HepG2 (cell line): ENCODE data around the gene SMARCA4. TPM values are rescaled to one million over a fixed set of nuclear protein-coding genes. Genes with fewer than 3 reads are reported as not detected.
A peak's percentile ranks its signal among the peaks of the same experiment; 100 is the strongest.

Experiments
- ATAC-seq: fragments of 200-7000 bp; cut with Tn5 transposase; 3 replicates; pipeline ENCODE4 v1.9.1; 2020; ENCODE audit warnings: mild to moderate bottlenecking, moderate library complexity
- BruUV-seq: library from RNA; stranded (reverse); fragments of 400-500 nt; replicated peaks from 2 replicates; lab custom pipeline; 2021; lab: Mats Ljungman, UMichigan
- CTCF ChIA-PET: fragments of 300-600 bp; formaldehyde crosslinking; extraction: SDS; loops from one replicate; lab custom pipeline; 2021; ENCODE audit warnings: low total read pairs, inconsistent platforms, low intra/inter-chr PET ratio; lab: Yijun Ruan, JAX
- POLR2A ChIA-PET: fragments of 350-600 bp; sonication (Branson Sonifier 250); formaldehyde crosslinking; loops from one replicate; lab custom pipeline; 2020; ENCODE audit warnings: antibody characterized with exemption, inconsistent platforms; lab: Yijun Ruan, JAX
- DNase-seq: peaks from one replicate; pipeline ENCODE4 v3.0.0-alpha.2; 2015; ENCODE audit warnings: low spot score
- FAIRE-seq: peaks from 3 replicates; lab custom pipeline; 2011; peaks lifted over from hg19 to GRCh38; lab: Jason Lieb, UNC
- H2AFZ ChIP-seq: one replicate; pipeline ENCODE4 v1.6.1; 2011; ENCODE audit warnings: low read length, inconsistent platforms
- H3K27ac ChIP-seq: fragments of 300-600 bp; 3 replicates; pipeline ENCODE4 v1.8.0; 2011; ENCODE audit warnings: mixed run types, mild to moderate bottlenecking, mixed read lengths, low read length, inconsistent platforms; ENCODE audit not compliant: insufficient read depth; ENCODE audit errors: extremely low read length
- H3K27me3 ChIP-seq, 2 experiments: fragments of 200-600 bp in 1 of 2; 2 replicates in 1 of 2; 3 replicates in 1 of 2; pipeline versions ENCODE4 v1.6.0 to v1.8.0; 2011; ENCODE audit warnings: low read length in 2 of 2, mild to moderate bottlenecking in 2 of 2, moderate library complexity in 2 of 2, inconsistent platforms in 1 of 2; ENCODE audit not compliant: insufficient read depth in 2 of 2, control insufficient read depth in 1 of 2
- H3K36me3 ChIP-seq, 2 experiments: fragments of 200-600 bp in 1 of 2; replicated peaks in 1 of 2; 2 replicates in 1 of 2; 3 replicates in 1 of 2; pipeline versions ENCODE4 v1.5.1 to v1.8.0; 2011; ENCODE audit warnings: low read length in 2 of 2, inconsistent platforms in 1 of 2; ENCODE audit not compliant: insufficient read depth in 2 of 2, control insufficient read depth in 1 of 2
- H3K4me1 ChIP-seq: 2 replicates; pipeline ENCODE4 v1.5.1; 2012; ENCODE audit warnings: low read length, inconsistent platforms; ENCODE audit not compliant: insufficient read depth
- H3K4me2 ChIP-seq: 2 replicates; pipeline ENCODE4 v1.6.0; 2011; ENCODE audit warnings: low read depth, low read length, inconsistent platforms
- H3K4me3 ChIP-seq, 3 experiments: fragments of 200-600 bp in 1 of 3; sonication (generic), shearing (Covaris generic) in 1 of 3; replicated peaks in 1 of 3; 2 replicates each; pipeline ENCODE4 v1.5.1; 2011 to 2016; ENCODE audit warnings: low read length in 3 of 3, inconsistent platforms in 2 of 3, low read depth in 2 of 3, mild to moderate bottlenecking in 2 of 3, control low read depth in 1 of 3, mixed read lengths in 1 of 3; ENCODE audit not compliant: insufficient read depth in 1 of 3
- H3K79me2 ChIP-seq: one replicate; pipeline ENCODE4 v1.6.1; 2011; ENCODE audit warnings: low read length, inconsistent platforms; ENCODE audit not compliant: insufficient read depth
- H3K9ac ChIP-seq: 2 replicates; pipeline ENCODE4 v1.6.0; 2011; ENCODE audit warnings: mild to moderate bottlenecking, low read depth, low read length, inconsistent platforms; ENCODE audit not compliant: insufficient read depth
- H3K9me3 ChIP-seq: 2 replicates; pipeline ENCODE4 v1.5.1; 2012; ENCODE audit warnings: mild to moderate bottlenecking, low read length
- H4K20me1 ChIP-seq: 2 replicates; pipeline ENCODE4 v1.6.0; 2011; ENCODE audit warnings: inconsistent platforms, mild to moderate bottlenecking, low read length, moderate library complexity; ENCODE audit not compliant: insufficient read depth
- KDM3A ChIP-seq: IDR thresholded peaks from 2 replicates; pipeline ENCODE4 v1.6.1; 2018; ENCODE audit warnings: low read depth, missing compliant biosample characterization
- LCORL ChIP-seq, 2 experiments: fragments of 450-650 bp in 1 of 2; sonication (generic) in 1 of 2; formaldehyde crosslinking in 1 of 2; IDR thresholded peaks; 2 replicates each; pipeline versions ENCODE4 v1.5.0 to v1.6.1; 2017 to 2020; ENCODE audit warnings: antibody characterized with exemption in 1 of 2, missing genetic modification reagents in 1 of 2
- NCOA2 ChIP-seq: sonication (generic); formaldehyde crosslinking; IDR thresholded peaks from 2 replicates; pipeline ENCODE4 v1.8.0; 2022; ENCODE audit warnings: inconsistent platforms
- ZFYVE20 ChIP-seq: sonication (generic); formaldehyde crosslinking; IDR thresholded peaks from 2 replicates; pipeline ENCODE4 v1.8.0; 2023; ENCODE audit warnings: low read depth, mild to moderate bottlenecking, moderate library complexity, missing genetic modification reagents, borderline replicate concordance
- ZNF24 ChIP-seq: fragments of 450-650 bp; IDR thresholded peaks from 2 replicates; pipeline ENCODE4 v1.6.1; 2017; ENCODE audit warnings: antibody characterized with exemption, mild to moderate bottlenecking
- ZNF343 ChIP-seq: sonication (generic); formaldehyde crosslinking; IDR thresholded peaks from 2 replicates; pipeline ENCODE4 v1.4.0; 2020; ENCODE audit warnings: mild to moderate bottlenecking, missing genetic modification reagents
- ZNF558 ChIP-seq: sonication (generic); formaldehyde crosslinking; IDR thresholded peaks from 2 replicates; pipeline ENCODE4 v1.9.0; 2022; ENCODE audit warnings: mild to moderate bottlenecking, missing genetic modification reagents, borderline replicate concordance
- ZNF687 ChIP-seq: sonication (generic); formaldehyde crosslinking; IDR thresholded peaks from 2 replicates; pipeline ENCODE4 v1.5.1; 2020; ENCODE audit warnings: mild to moderate bottlenecking, missing genetic modification reagents, moderate library complexity
- ZNF710 ChIP-seq: sonication (generic); formaldehyde crosslinking; IDR thresholded peaks from 2 replicates; pipeline ENCODE4 v1.5.0; 2020; ENCODE audit warnings: mild to moderate bottlenecking, missing genetic modification reagents, borderline replicate concordance
- WGBS: methylation state at CpG from one replicate; pipeline ENCODE4 v1.1.6; 2017; ENCODE audit warnings: low lambda C conversion rate; 5-methylcytosine and 5-hydroxymethylcytosine counted together
- in situ Hi-C: cut with HindIII; loops from 2 replicates; pipeline ENCODE4 v1.10.0; 2017; ENCODE audit warnings: low pct_unique_long_range_greater_than_20kb; ENCODE audit not compliant: extremely low pct_ligation_motif_present
- intact Hi-C: fragments of 100-400 bp; cut with micrococcal nuclease; formaldehyde crosslinking; loops from one replicate; pipeline ENCODE4 v1.10.0; 2022; ENCODE audit not compliant: unreplicated experiment
- polyA plus RNA-seq, 8 experiments: library from polyadenylated mRNA; depleted of rRNA in 3 of 8; stranded (reverse) in 7 of 8; unstranded in 1 of 8; fragments of >200 nt; fragmentation: Illumina TruSeq in 4 of 8; extraction: Trizol in 4 of 8; gene quantifications; 2 replicates each; pipeline versions ENCODE4 v1.2.1 to v1.2.3, GENCODE V29; 2011 to 2016; ENCODE audit warnings: low read depth in 4 of 8, missing spikeins in 1 of 8, mixed read lengths in 1 of 8; ENCODE audit not compliant: insufficient read depth in 1 of 8
- total RNA-seq, 5 experiments: library from RNA; depleted of rRNA; stranded (reverse); fragments of >200 nt; fragmentation: Illumina TruSeq; extraction: Trizol; gene quantifications; 2 replicates each; pipeline ENCODE4 v1.2.3, GENCODE V29; 2016; ENCODE audit warnings: low read depth in 1 of 5
- TF ChIP-seq, protein P1 (sequence below): sonication (generic); formaldehyde crosslinking; IDR thresholded peaks from 2 replicates; pipeline ENCODE4 v1.4.0; 2020; ENCODE audit warnings: missing genetic modification reagents
- TF ChIP-seq, protein P2 (sequence below): sonication (generic); formaldehyde crosslinking; IDR thresholded peaks from 2 replicates; pipeline ENCODE4 v1.5.0; 2020; ENCODE audit warnings: mild to moderate bottlenecking, missing genetic modification reagents

The SMARCA4 gene
- total and polyA plus RNA-seq, 2 of the 13 experiments (the other 11 are each of a cell fraction or from before 2014, with no cell fraction given), result 25.4 to 45.9 TPM

DNA sequence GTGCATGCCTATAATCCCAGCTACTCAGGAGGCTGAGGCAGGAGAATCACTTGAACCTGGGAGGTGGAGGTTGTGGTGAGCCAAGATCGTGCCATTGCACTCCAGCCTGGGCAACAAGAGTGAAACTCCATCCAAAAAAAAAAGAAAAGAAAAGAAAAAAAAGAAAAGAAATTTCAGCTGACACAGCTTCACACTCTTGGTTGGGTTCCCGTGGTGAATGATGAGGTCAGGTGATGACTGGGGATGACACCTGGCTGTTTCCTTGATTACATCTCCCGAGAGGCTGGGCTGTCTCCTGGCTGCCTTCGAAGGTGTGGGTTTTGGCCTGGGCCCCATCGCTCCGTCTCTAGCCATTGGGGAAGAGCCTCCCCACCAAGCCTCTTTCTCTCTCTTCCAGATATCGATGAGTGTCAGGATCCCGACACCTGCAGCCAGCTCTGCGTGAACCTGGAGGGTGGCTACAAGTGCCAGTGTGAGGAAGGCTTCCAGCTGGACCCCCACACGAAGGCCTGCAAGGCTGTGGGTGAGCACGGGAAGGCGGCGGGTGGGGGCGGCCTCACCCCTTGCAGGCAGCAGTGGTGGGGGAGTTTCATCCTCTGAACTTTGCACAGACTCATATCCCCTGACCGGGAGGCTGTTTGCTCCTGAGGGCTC is 150.4 kb downstream of the SMARCA4 start (continued):
- TF ChIP-seq ZNF687 (CRISPR knock-in tag), result peak; percentile 15; the same call in 1 of the 2 replicates
- TF ChIP-seq, protein P1, sequence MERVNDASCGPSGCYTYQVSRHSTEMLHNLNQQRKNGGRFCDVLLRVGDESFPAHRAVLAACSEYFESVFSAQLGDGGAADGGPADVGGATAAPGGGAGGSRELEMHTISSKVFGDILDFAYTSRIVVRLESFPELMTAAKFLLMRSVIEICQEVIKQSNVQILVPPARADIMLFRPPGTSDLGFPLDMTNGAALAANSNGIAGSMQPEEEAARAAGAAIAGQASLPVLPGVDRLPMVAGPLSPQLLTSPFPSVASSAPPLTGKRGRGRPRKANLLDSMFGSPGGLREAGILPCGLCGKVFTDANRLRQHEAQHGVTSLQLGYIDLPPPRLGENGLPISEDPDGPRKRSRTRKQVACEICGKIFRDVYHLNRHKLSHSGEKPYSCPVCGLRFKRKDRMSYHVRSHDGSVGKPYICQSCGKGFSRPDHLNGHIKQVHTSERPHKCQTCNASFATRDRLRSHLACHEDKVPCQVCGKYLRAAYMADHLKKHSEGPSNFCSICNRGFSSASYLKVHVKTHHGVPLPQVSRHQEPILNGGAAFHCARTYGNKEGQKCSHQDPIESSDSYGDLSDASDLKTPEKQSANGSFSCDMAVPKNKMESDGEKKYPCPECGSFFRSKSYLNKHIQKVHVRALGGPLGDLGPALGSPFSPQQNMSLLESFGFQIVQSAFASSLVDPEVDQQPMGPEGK, result 0 out of 2 replicates have a peak, but pooled peaks have one; percentile 22

- Histone ChIP-seq H3K4me3 (no peak overlapping the region), H4K20me1 (peaks cover 27% of the 10 kb centered on the region), H3K9ac (no peak overlapping the region), H3K79me2 (peaks cover 5% of the 10 kb centered on the region), H2AFZ (no peak overlapping the region), H3K27ac (no peak overlapping the region), H3K4me1 (no peaks in the 10 kb centered on the region), H3K4me2 (no peak overlapping the region), H3K27me3 (no peaks in the 10 kb centered on the region), H3K36me3 (peaks cover 45 to 85% of the 10 kb centered on the region in 2 experiments; a peak in 4 of 5 replicates), H3K9me3 (no peaks in the 10 kb centered on the region)
- ChIA-PET CTCF (no interaction called here), POLR2A (interaction anchor here (0.7 to 1.8 kb wide), 2 partner anchors 17 to 709 kb away, joined by 3 to 5 read pairs; partner anchors contain the start of gene CDC37)
- no TSS peak for BruUV-seq
- FAIRE-seq, result no peak
- WGBS, result 97% methylated on average over 8 of the region's 8 CpGs
- in situ Hi-C loops, result no loop called here
- intact Hi-C loops, result no loop called here
- DNase-seq, result no peak
- ATAC-seq, result no peak; the same call in 2 of the 3 replicates
- TF ChIP-seq ZNF558 (CRISPR knock-in tag), result no peak
- TF ChIP-seq ZNF343, result no peak
- no peak for TF ChIP-seq KDM3A
- no peak for TF ChIP-seq ZNF710 (CRISPR knock-in tag)
- TF ChIP-seq, protein P2, sequence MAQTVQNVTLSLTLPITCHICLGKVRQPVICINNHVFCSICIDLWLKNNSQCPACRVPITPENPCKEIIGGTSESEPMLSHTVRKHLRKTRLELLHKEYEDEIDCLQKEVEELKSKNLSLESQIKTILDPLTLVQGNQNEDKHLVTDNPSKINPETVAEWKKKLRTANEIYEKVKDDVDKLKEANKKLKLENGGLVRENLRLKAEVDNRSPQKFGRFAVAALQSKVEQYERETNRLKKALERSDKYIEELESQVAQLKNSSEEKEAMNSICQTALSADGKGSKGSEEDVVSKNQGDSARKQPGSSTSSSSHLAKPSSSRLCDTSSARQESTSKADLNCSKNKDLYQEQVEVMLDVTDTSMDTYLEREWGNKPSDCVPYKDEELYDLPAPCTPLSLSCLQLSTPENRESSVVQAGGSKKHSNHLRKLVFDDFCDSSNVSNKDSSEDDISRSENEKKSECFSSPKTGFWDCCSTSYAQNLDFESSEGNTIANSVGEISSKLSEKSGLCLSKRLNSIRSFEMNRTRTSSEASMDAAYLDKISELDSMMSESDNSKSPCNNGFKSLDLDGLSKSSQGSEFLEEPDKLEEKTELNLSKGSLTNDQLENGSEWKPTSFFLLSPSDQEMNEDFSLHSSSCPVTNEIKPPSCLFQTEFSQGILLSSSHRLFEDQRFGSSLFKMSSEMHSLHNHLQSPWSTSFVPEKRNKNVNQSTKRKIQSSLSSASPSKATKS, result no peak
- no peak for TF ChIP-seq ZNF24
- TF ChIP-seq LCORL (IDR thresholded peaks at IDR 0.05), result no peak
- no peak for TF ChIP-seq LCORL (CRISPR knock-in tag; IDR thresholded peaks at IDR 0.05)
- TF ChIP-seq ZFYVE20 (CRISPR knock-in tag), result no peak
- no peak for TF ChIP-seq NCOA2 (CRISPR knock-in tag)
Observed at GRCh38 chr19:11111771-11112144, 150.9 kb downstream of the SMARCA4 start.
